Thyroid gland (tissue), 4 donors: Measurements from ENCODE around the gene JPT2. TPM values are rescaled to one million over a fixed set of nuclear protein-coding genes. Genes with fewer than 3 reads are reported as not detected.

Experiments
- DNase-seq, 2 donors: peaks; one replicate each; pipeline ENCODE4 v3.0.0-alpha.2; 2019
- H3K27ac ChIP-seq, 3 donors: fragments of 200-600 bp; sonication (generic); 1 replicate in 2 of 3; 2 replicates in 1 of 3; pipeline ENCODE4 v1.5.1; 2016 to 2019; ENCODE audit warnings: mild to moderate bottlenecking in 1 of 3, moderate library complexity in 1 of 3
- H3K27me3 ChIP-seq: fragments of 200-600 bp; sonication (generic); one replicate; pipeline ENCODE4 v1.5.1; 2019
- H3K36me3 ChIP-seq, 2 donors: fragments of 200-600 bp; sonication (generic); one replicate each; pipeline ENCODE4 v1.5.1; 2016 to 2019
- H3K4me1 ChIP-seq, 2 donors: fragments of 200-600 bp; sonication (generic); one replicate each; pipeline ENCODE4 v1.5.1; 2017 to 2019
- H3K4me3 ChIP-seq, 3 donors: fragments of 200-600 bp; sonication (generic); replicated peaks in 1 of 3; 1 replicate in 2 of 3; 2 replicates in 1 of 3; pipeline ENCODE4 v1.5.1; 2016; ENCODE audit warnings: mild to moderate bottlenecking in 1 of 3
- H3K9me3 ChIP-seq: fragments of 200-600 bp; sonication (generic); one replicate; pipeline ENCODE4 v1.5.1; 2017
- CTCF ChIP-seq, 6 experiments: fragments of 200-600 bp in 3 of 6; fragments of 450-650 bp in 3 of 6; sonication (generic) in 3 of 6; IDR thresholded peaks; one replicate each; pipeline ENCODE4 v1.5.1; 2016 to 2019; ENCODE audit warnings: antibody characterized with exemption in 6 of 6, mild to moderate bottlenecking in 2 of 6, inconsistent platforms in 1 of 6, moderate library complexity in 1 of 6
- POLR2A ChIP-seq, 2 donors: fragments of 450-650 bp; IDR thresholded peaks; one replicate each; pipeline ENCODE4 v1.6.1; 2017; ENCODE audit warnings: antibody characterized with exemption in 2 of 2, mild to moderate bottlenecking in 2 of 2, moderate library complexity in 1 of 2
- WGBS, 2 donors: methylation state at CpG; one replicate each; pipeline ENCODE4 v1.1.5; 2017; 5-methylcytosine and 5-hydroxymethylcytosine counted together
- intact Hi-C: fragments of 100-400 bp; cut with DNase I; formaldehyde crosslinking; loops from one replicate; pipeline ENCODE4 v1.15.1; 2023
- total RNA-seq, 4 donors: library from RNA; depleted of rRNA; stranded (reverse); fragments of >200 nt; gene quantifications; one replicate each; pipeline ENCODE4 v1.2.3, GENCODE V29; 2016

The JPT2 gene
- total RNA-seq, 4 donors from 2014 or later, result 30.8 to 50.3 (median 44.9) TPM

GRCh38 chr16:1677339-1677738, 740 bp upstream of the JPT2 start:
- intact Hi-C loops, result no loop called here
- TF ChIP-seq POLR2A (IDR thresholded peaks at IDR 0.05), result no peak
- no peak for TF ChIP-seq CTCF (IDR thresholded peaks at IDR 0.05)
- H3K4me1 ChIP-seq, result peaks cover 22 to 24% of the 10 kb centered on the region in 2 donors
- no peak overlapping the region for H3K27ac ChIP-seq
- H3K4me3 ChIP-seq, result no peak overlapping the region
- whole genome bisulfite sequencing, 2 donors, result 49 to 72% methylated on average over 18 of the region's 18 CpGs
- DNase-seq, result peak in 1 of 2 donors; percentile 31
- H3K36me3 ChIP-seq, result peaks cover 20 to 26% of the 10 kb centered on the region in 2 donors
- H3K27me3 ChIP-seq, result no peaks in the 10 kb centered on the region
- no peaks in the 10 kb centered on the region for H3K9me3 ChIP-seq

- intact Hi-C loops, result no loop called here
- 2 to 10% methylated on average over 4 to 15 of the region's 45 CpGs for WGBS, 2 donors
- H3K4me1 ChIP-seq, result peaks cover 22 to 24% of the 10 kb centered on the region in 2 donors
- peaks cover 12 to 17% of the 10 kb centered on the region in 2 donors for H3K36me3 ChIP-seq
- H3K4me3 ChIP-seq, result peak overlapping the region; percentile 51 to 85 (median 79)
- TF ChIP-seq CTCF (IDR thresholded peaks at IDR 0.05) (no peak), POLR2A (IDR thresholded peaks at IDR 0.05) (no peak)
- peak; percentile 58 to 60 for DNase-seq
- peak overlapping the region; percentile 35 to 70 (median 40) for H3K27ac ChIP-seq
- no peaks in the 10 kb centered on the region for H3K27me3 ChIP-seq
- H3K9me3 ChIP-seq, result no peaks in the 10 kb centered on the region
These were observed 520 bp downstream of the JPT2 start for GRCh38 chr16:1678500-1679098.

GRCh38 chr16:1680361-1680760, 2.3 kb downstream of the JPT2 start:
- Histone ChIP-seq H3K4me3 (no peak overlapping the region), H3K4me1 (peaks cover 22 to 24% of the 10 kb centered on the region in 2 donors), H3K9me3 (no peaks in the 10 kb centered on the region), H3K27me3 (no peaks in the 10 kb centered on the region), H3K36me3 (peaks cover 3% of the 10 kb centered on the region in 2 donors), H3K27ac (peak overlapping the region; percentile 27 to 70 (median 46))
- TF ChIP-seq POLR2A (IDR thresholded peaks at IDR 0.05) (no peak), CTCF (IDR thresholded peaks at IDR 0.05) (no peak)
- WGBS, 2 donors, result 57 to 67% methylated on average over 14 of the region's 14 CpGs
- intact Hi-C loops, result no loop called here
- no peak for DNase-seq

GRCh38 chr16:1681032-1681431, 3.0 kb downstream of the JPT2 start:
- no peak overlapping the region for H3K27ac ChIP-seq
- DNase-seq, result peak in 1 of 2 donors; percentile 35
- no peak overlapping the region for H3K4me3 ChIP-seq
- H3K36me3 ChIP-seq, result peaks cover 0 to 8% of the 10 kb centered on the region in 2 donors
- H3K9me3 ChIP-seq, result no peaks in the 10 kb centered on the region
- 68 to 69% methylated on average over 10 of the region's 10 CpGs for WGBS, 2 donors
- intact Hi-C loops, result no loop called here
- no peaks in the 10 kb centered on the region for H3K27me3 ChIP-seq
- no peak for TF ChIP-seq POLR2A (IDR thresholded peaks at IDR 0.05)
- TF ChIP-seq CTCF (IDR thresholded peaks at IDR 0.05), result no peak
- H3K4me1 ChIP-seq, result peaks cover 22 to 24% of the 10 kb centered on the region in 2 donors

GRCh38 chr16:1687427-1688316, 9.6 kb downstream of the JPT2 start:
- no peaks in the 10 kb centered on the region for H3K27me3 ChIP-seq
- H3K4me3 ChIP-seq, result no peak overlapping the region
- peak; percentile 23 to 48 for DNase-seq
- no peaks in the 10 kb centered on the region for H3K9me3 ChIP-seq
- H3K4me1 ChIP-seq, result no peaks in the 10 kb centered on the region
- 86 to 87% methylated on average over 16 to 17 of the region's 17 CpGs for WGBS, 2 donors
- TF ChIP-seq CTCF (IDR thresholded peaks at IDR 0.05), result no peak
- TF ChIP-seq POLR2A (IDR thresholded peaks at IDR 0.05), result no peak
- intact Hi-C loops, result no loop called here
- H3K36me3 ChIP-seq, result peaks cover 10 to 19% of the 10 kb centered on the region in 2 donors
- H3K27ac ChIP-seq, result no peak overlapping the region
